Keratinocyte (primary cell): ENCODE measurements around the gene HECTD4. TPM values are rescaled to one million over a fixed set of nuclear protein-coding genes. Genes with fewer than 3 reads are reported as not detected.
A peak's percentile ranks its signal among the peaks of the same experiment; 100 is the strongest.

ENCODE experiments used
- DNase-seq: peaks from one replicate; pipeline ENCODE4 v3.0.0-alpha.2; 2011; ENCODE audit warnings: low read depth, missing footprints, low spot score
- FAIRE-seq: peaks from 2 replicates; lab custom pipeline; 2011; peaks lifted over from hg19 to GRCh38; lab: Jason Lieb, UNC
- H2AFZ ChIP-seq: 2 replicates; pipeline ENCODE4 v1.6.0; 2012; ENCODE audit warnings: low read length, control low read depth, inconsistent platforms; ENCODE audit not compliant: control insufficient read depth
- H3K27ac ChIP-seq: 2 replicates; pipeline ENCODE4 v1.5.1; 2011; ENCODE audit warnings: low read length; ENCODE audit not compliant: control insufficient read depth, insufficient read depth
- H3K27me3 ChIP-seq: 3 replicates; pipeline ENCODE4 v1.6.0; 2011; ENCODE audit warnings: low read length; ENCODE audit not compliant: control insufficient read depth, insufficient read depth; ENCODE audit errors: extremely low read depth
- H3K36me3 ChIP-seq, 2 experiments: 2 replicates in 1 of 2; 3 replicates in 1 of 2; pipeline ENCODE4 v1.5.1; 2011; ENCODE audit warnings: low read length in 2 of 2, mild to moderate bottlenecking in 1 of 2; ENCODE audit not compliant: control insufficient read depth in 2 of 2, insufficient read depth in 2 of 2; ENCODE audit errors: extremely low read depth in 1 of 2
- H3K4me1 ChIP-seq: 3 replicates; pipeline ENCODE4 v1.5.1; 2011; ENCODE audit warnings: low read length; ENCODE audit not compliant: control insufficient read depth, insufficient read depth; ENCODE audit errors: extremely low read depth
- H3K4me2 ChIP-seq: 3 replicates; pipeline ENCODE4 v1.6.0; 2011; ENCODE audit warnings: low read depth, low read length; ENCODE audit not compliant: control insufficient read depth, insufficient read depth; ENCODE audit errors: extremely low read depth
- H3K4me3 ChIP-seq, 3 experiments: fragments of 200-600 bp in 1 of 3; sonication (generic) in 1 of 3; 2 replicates in 2 of 3; 3 replicates in 1 of 3; pipeline ENCODE4 v1.5.1; 2011 to 2016; ENCODE audit warnings: low read length in 3 of 3, mild to moderate bottlenecking in 3 of 3, control low read depth in 2 of 3, inconsistent platforms in 1 of 3, low read depth in 1 of 3, mixed read lengths in 1 of 3, mixed run types in 1 of 3, moderate library complexity in 1 of 3; ENCODE audit not compliant: control insufficient read depth in 2 of 3, insufficient read depth in 2 of 3; ENCODE audit errors: extremely low read depth in 1 of 3
- H3K79me2 ChIP-seq: 2 replicates; pipeline ENCODE4 v1.6.0; 2012; ENCODE audit warnings: low read length; ENCODE audit not compliant: control insufficient read depth, insufficient read depth
- H3K9ac ChIP-seq: 3 replicates; pipeline ENCODE4 v1.6.0; 2011; ENCODE audit warnings: low read length; ENCODE audit not compliant: control insufficient read depth, insufficient read depth; ENCODE audit errors: extremely low read depth
- H3K9me1 ChIP-seq: 3 replicates; pipeline ENCODE4 v1.6.0; 2011; ENCODE audit warnings: low read length; ENCODE audit not compliant: control insufficient read depth, insufficient read depth; ENCODE audit errors: extremely low read depth
- H3K9me3 ChIP-seq: 2 replicates; pipeline ENCODE4 v1.5.1; 2012; ENCODE audit warnings: low read depth, low read length; ENCODE audit not compliant: control insufficient read depth
- H4K20me1 ChIP-seq: 3 replicates; pipeline ENCODE4 v1.6.0; 2011; ENCODE audit warnings: low read length; ENCODE audit not compliant: control insufficient read depth, insufficient read depth; ENCODE audit errors: extremely low read depth
- EZH2 ChIP-seq: IDR thresholded peaks from one replicate; pipeline ENCODE4 v1.6.1; 2012; ENCODE audit warnings: inconsistent platforms, mild to moderate bottlenecking, low read length, moderate library complexity
- dilution Hi-C: fragments of 300-500 bp; cut with MboI; formaldehyde crosslinking; loops from one replicate; pipeline ENCODE4 v1.7.0; 2020; ENCODE audit warnings: low sequenced_read_pairs; ENCODE audit not compliant: extremely low pct_ligation_motif_present
- polyA plus RNA-seq, 5 experiments: library from polyadenylated mRNA; depleted of rRNA in 3 of 5; stranded (reverse) in 3 of 5; stranded (forward) in 1 of 5; unstranded in 1 of 5; fragments of >200 nt; gene quantifications; 1 replicate in 1 of 5; 2 replicates in 3 of 5; 3 replicates in 1 of 5; pipeline versions ENCODE4 v1.2.1 to v1.2.3, GENCODE V29; 2011 to 2012; ENCODE audit warnings: missing spikeins in 2 of 5, low read depth in 1 of 5, low replicate concordance in 1 of 5
- TF ChIP-seq, protein P1 (sequence below), 3 experiments: IDR thresholded peaks in 1 of 3; conservative IDR thresholded peaks in 1 of 3; optimal IDR thresholded peaks in 1 of 3; 2 replicates in 2 of 3; 3 replicates in 1 of 3; pipeline versions ENCODE3 to v1.5.1; 2011; ENCODE audit warnings: low read length in 3 of 3, mild to moderate bottlenecking in 3 of 3, moderate library complexity in 2 of 3, control low read depth in 1 of 3, inconsistent platforms in 1 of 3; ENCODE audit not compliant: insufficient read depth in 2 of 3; ENCODE audit errors: extremely low read depth in 1 of 3

The HECTD4 gene
- polyA plus RNA-seq, 1 donor (not counting 4 experiments of a cell fraction or from before 2014, with no cell fraction given) = 7.5 TPM

DNA sequence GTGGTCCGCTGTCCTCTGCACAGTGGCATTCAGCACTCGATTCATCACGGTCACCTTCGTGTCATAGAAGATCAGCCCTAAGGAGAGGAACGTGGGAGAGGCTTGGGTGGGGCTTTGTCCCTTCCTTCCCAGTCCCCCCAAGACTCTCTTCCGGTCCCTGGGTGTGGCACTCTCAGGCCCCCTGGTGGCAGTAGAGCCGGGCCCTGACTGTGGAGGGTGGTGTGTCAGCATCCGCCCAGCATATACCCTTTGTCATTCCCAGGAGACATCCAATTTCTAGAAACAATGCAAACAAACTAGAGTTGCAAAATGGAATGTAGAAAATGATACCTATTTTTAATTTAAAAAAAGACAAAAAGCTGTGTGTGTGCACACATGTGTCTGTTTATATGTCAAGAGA lies 211.9 kb downstream of the HECTD4 start:
- Histone ChIP-seq H3K9me3 (no peaks in the 10 kb centered on the region), H3K4me1 (no peaks in the 10 kb centered on the region), H3K9ac (no peak overlapping the region), H4K20me1 (no peaks in the 10 kb centered on the region), H3K79me2 (no peaks in the 10 kb centered on the region), H3K9me1 (no peaks in the 10 kb centered on the region), H3K27me3 (no peaks in the 10 kb centered on the region), H3K36me3 (peaks cover 5 to 13% of the 10 kb centered on the region in 2 experiments), H3K27ac (no peak overlapping the region), H3K4me2 (no peak overlapping the region), H3K4me3 (no peak overlapping the region), H2AFZ (no peak overlapping the region)
- dilution Hi-C loops = no loop called here
- no peak for TF ChIP-seq EZH2
- TF ChIP-seq, protein P1, sequence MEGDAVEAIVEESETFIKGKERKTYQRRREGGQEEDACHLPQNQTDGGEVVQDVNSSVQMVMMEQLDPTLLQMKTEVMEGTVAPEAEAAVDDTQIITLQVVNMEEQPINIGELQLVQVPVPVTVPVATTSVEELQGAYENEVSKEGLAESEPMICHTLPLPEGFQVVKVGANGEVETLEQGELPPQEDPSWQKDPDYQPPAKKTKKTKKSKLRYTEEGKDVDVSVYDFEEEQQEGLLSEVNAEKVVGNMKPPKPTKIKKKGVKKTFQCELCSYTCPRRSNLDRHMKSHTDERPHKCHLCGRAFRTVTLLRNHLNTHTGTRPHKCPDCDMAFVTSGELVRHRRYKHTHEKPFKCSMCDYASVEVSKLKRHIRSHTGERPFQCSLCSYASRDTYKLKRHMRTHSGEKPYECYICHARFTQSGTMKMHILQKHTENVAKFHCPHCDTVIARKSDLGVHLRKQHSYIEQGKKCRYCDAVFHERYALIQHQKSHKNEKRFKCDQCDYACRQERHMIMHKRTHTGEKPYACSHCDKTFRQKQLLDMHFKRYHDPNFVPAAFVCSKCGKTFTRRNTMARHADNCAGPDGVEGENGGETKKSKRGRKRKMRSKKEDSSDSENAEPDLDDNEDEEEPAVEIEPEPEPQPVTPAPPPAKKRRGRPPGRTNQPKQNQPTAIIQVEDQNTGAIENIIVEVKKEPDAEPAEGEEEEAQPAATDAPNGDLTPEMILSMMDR (optimal IDR thresholded peaks at IDR 0.05 in 1 of 3, IDR thresholded peaks at IDR 0.05 in 1 of 3, conservative IDR thresholded peaks at IDR 0.05 in 1 of 3; ENCODE audit: extremely low read depth in 1 of 3, insufficient read depth in 2 of 3, low read length in 3 of 3) = peak; percentile 23 to 59 (median 43)
- DNase-seq = no peak
- no peak for FAIRE-seq

DNA sequence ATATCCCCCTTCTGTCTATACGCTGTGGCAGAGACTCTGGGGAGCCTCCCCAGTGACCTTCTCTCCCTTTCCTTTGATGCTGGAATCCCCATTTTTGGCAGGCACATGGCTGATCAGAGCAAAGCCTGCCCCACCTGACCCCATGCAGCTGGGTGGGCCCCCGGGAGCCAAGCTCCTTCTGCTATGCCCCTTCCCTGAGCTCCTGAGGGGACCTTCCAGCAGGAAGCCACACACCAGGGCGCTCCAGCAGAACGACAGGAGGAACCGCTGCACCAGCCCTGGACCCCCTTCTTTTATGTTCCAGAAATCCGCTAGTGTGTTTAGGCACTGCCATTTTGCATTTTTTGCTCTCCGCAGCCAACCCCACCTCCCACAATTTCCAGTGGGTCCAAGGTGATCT lies 212.3 kb downstream of the HECTD4 start:
- H3K27me3 ChIP-seq = no peaks in the 10 kb centered on the region
- H2AFZ ChIP-seq = no peak overlapping the region
- TF ChIP-seq, protein P1 (optimal IDR thresholded peaks at IDR 0.05 in 1 of 3, IDR thresholded peaks at IDR 0.05 in 1 of 3, conservative IDR thresholded peaks at IDR 0.05 in 1 of 3; ENCODE audit: extremely low read depth in 1 of 3, insufficient read depth in 2 of 3, low read length in 3 of 3) = no peak
- no peak for TF ChIP-seq EZH2
- H3K36me3 ChIP-seq = peaks cover 5 to 9% of the 10 kb centered on the region in 2 experiments
- no peak for FAIRE-seq
- H3K27ac ChIP-seq = no peak overlapping the region
- H3K9me3 ChIP-seq = no peaks in the 10 kb centered on the region
- H3K9me1 ChIP-seq = no peaks in the 10 kb centered on the region
- no peaks in the 10 kb centered on the region for H4K20me1 ChIP-seq
- no peak overlapping the region for H3K9ac ChIP-seq
- H3K79me2 ChIP-seq = no peaks in the 10 kb centered on the region
- no peak overlapping the region for H3K4me2 ChIP-seq
- dilution Hi-C loops = no loop called here
- DNase-seq = no peak
- H3K4me3 ChIP-seq = no peak overlapping the region
- H3K4me1 ChIP-seq = no peaks in the 10 kb centered on the region
